Epidermal melanocyte (primary cell): ENCODE measurements around the gene CALU.

Experiments used
- DNase-seq: peaks from one replicate; pipeline ENCODE4 v3.0.0; 2011; ENCODE audit warnings: low spot score; ENCODE audit not compliant: insufficient read length

The CALU gene

GRCh38 chr7:128739048-128739962 lies at the start of gene CALU:
TSS of gene CALU (plus strand) at chr7:128739359. CDS start at chr7:128748584, 9,225 bp downstream.
- DNase-seq, result peak; percentile 97

GRCh38 chr7:128691227-128691626 lies 47.9 kb upstream of the CALU start:
- DNase-seq, result no peak

- DNase-seq, result no peak
Measured at GRCh38 chr7:128692623-128693270, 46.4 kb upstream of the CALU start.

- DNase-seq, result no peak
Measured at GRCh38 chr7:128693373-128694015, 45.7 kb upstream of the CALU start.

GRCh38 chr7:128694738-128695137 lies 44.4 kb upstream of the CALU start:
- no peak for DNase-seq

- no peak for DNase-seq
Measured at GRCh38 chr7:128697302-128697905, 41.8 kb upstream of the CALU start.

GRCh38 chr7:128699196-128699712 lies 39.9 kb upstream of the CALU start:
- no peak for DNase-seq

- no peak for DNase-seq
Measured at GRCh38 chr7:128699895-128700294, 39.3 kb upstream of the CALU start.

GRCh38 chr7:128701062-128701785 lies 37.9 kb upstream of the CALU start:
- no peak for DNase-seq

GRCh38 chr7:128703609-128704241 lies 35.4 kb upstream of the CALU start:
- no peak for DNase-seq

- DNase-seq, result no peak
Measured at GRCh38 chr7:128705891-128706333, 33.2 kb upstream of the CALU start.

GRCh38 chr7:128707752-128708151 lies 31.4 kb upstream of the CALU start:
- DNase-seq, result no peak

GRCh38 chr7:128708235-128708634 lies 30.9 kb upstream of the CALU start:
- DNase-seq, result no peak

GRCh38 chr7:128708824-128709223 lies 30.3 kb upstream of the CALU start:
- no peak for DNase-seq

GRCh38 chr7:128710481-128710880 lies 28.7 kb upstream of the CALU start:
- no peak for DNase-seq

- DNase-seq, result no peak
Measured at GRCh38 chr7:128713794-128714193, 25.4 kb upstream of the CALU start.

- no peak for DNase-seq
Measured at GRCh38 chr7:128714701-128715495, 24.3 kb upstream of the CALU start.

GRCh38 chr7:128718967-128719642 lies 20.1 kb upstream of the CALU start:
- no peak for DNase-seq

- no peak for DNase-seq
Measured at GRCh38 chr7:128721376-128721775, 17.8 kb upstream of the CALU start.
